ENCODE results near the gene OR52E4.

OR52E4 gene

DNA sequence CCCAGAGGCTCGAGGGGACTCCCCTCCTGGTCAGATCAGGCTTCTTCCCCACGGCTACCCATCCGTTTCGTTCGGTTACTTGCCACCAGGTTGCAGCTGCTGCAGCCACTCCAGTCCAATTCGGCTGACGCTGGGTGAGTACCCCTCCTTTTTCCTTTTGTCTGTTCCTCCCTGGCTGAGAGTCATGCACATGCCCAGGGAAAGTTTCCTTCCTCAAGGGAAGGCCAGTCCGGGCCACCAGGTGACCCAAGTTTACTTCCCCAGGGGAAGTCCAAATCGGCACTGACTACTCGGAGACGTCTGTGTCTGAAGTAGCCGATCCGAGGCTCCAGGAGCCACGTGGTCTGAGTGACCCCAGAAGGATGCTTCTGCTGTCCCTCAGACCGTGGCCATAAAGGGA lies 48.4 kb downstream of the OR52E4 start:
- no peak overlapping the region for H3K4me3 ChIP-seq (ENCODE audit: low read depth, low read length)

DNA sequence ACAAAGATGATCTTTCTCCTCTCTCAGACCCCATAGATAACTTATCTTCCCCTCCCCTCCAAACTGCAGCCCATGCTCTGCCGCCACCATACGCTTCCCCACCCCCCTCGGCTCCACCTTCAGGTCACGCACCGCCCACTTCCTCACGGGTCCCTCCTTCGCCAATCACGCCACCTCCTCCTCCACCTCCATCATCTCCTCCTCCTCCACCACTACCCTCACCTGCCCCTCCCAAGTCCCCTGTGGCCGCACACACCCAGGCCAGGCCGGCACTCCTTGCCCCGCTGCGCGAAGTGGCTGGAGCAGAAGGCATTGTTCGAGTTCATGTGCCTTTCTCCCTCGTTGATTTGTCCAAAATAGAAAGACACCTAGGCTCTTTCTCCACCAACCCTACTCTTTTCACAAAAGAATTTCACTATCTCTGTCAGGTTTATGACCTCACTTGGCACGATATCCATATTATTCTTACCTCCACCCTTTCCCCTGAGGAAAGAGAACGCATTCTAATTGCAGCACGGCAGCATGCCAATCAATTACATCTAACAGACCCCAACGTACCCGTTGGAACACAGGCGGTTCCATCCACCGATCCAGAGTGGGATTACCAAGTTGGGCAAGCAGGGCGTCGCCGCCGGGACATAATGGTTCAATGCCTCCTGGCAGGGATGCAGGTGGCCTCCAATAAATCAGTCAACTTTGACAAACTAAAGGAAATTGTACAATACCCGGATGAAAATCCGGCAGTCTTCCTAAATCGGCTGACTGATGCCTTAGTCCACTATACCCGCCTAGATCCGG lies 49.3 kb downstream of the OR52E4 start:
- no peak overlapping the region for H3K4me3 ChIP-seq (ENCODE audit: low read depth, low read length)

DNA sequence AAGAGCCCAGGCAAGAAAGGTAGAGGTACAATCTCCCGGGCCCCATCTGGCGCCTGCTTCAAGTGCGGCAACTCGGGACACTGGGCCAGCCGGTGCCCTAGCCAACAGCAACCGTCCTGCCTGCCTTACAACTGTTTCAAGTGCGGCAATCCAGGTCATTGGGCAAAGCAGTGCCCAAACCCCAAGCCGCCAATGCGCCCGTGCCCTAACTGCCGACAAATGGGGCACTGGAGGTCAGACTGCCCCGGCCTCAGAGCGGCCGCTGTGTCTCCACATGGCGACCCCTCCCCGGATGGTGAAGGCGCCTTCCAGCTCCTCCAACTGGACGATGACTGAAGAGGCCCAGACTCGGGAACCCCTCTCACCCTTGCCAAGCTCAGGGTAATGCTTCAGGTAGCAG lies 50.2 kb downstream of the OR52E4 start:
- H3K4me3 ChIP-seq (ENCODE audit: low read depth, low read length) = no peak overlapping the region

DNA sequence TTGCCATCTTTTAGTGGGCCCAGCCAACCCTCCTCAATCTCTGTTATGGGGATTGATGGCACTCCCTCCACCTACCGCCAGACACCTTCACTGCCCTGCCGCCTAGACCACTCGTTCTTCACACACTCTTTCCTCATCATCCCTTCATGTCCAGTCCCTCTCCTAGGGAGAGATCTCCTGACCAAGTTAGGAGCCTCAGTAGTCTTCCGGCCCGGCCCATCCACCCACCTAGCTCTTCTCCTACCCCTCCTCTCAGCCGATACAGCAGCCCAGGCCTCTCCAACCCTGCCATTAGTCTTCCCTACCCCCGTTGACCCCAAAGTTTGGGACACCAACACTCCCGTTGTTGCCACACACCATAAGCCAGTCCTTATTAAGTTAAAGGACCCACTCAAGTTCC lies 50.6 kb downstream of the OR52E4 start:
- no peak overlapping the region for H3K4me3 ChIP-seq (ENCODE audit: low read depth, low read length)

DNA sequence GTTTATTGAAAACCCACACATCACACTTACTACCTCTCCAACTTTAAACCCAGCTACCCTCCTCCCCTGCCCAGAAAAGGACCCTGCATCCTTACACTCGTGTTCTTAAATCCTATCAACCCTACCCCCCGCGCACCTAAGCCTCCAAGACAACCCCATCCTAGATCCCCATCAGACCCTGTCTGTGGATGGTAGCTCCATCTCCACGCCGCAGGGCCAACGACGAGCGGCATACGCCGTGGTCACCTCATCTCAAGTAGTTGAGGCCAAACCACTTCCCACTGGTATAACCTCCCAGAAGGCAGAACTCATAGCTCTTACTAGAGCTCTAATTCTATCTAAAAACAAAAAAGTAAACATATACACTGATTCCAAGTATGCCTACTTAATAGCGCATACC lies 52.2 kb downstream of the OR52E4 start:
- no peak overlapping the region for H3K4me3 ChIP-seq (ENCODE audit: low read depth, low read length)

DNA sequence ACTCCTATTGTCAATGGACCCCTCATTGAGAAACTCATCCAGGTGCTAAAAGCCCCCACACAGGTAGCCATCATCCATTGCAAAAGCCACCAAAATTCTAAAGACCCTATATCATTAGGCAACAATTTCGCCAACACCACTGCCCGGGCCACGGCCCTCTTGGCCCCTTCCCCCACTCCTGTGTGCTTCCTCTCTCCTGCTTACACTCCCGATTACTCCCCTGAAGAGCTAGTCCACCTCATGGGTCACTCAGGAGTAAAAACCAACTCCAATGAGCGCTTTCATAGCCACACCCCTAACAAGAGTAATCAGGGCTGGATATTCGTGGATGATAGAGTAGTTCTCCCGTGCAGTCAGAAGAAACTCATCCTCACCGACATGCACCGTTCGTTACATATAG lies 52.7 kb downstream of the OR52E4 start:
- no peak overlapping the region for H3K4me3 ChIP-seq (ENCODE audit: low read depth, low read length)

Data from iPS-11a (cell line).